ACHN (cell line): Measurements from ENCODE around the gene MSH2.

Experiments used
- DNase-seq: peaks from one replicate; pipeline ENCODE4 v3.0.0-alpha.2; 2015
- in situ Hi-C: cut with HindIII; loops from 2 replicates; pipeline ENCODE4 v1.10.0; 2017; ENCODE audit warnings: low sequenced_read_pairs, low pct_ligation_motif_present, low pct_unique_long_range_greater_than_20kb

The MSH2 gene

GRCh38 chr2:47519604-47520301 is 116.8 kb downstream of the MSH2 start:
- in situ Hi-C loops = no loop called here
- no peak for DNase-seq

GRCh38 chr2:47520302-47520630 is 117.3 kb downstream of the MSH2 start:
- in situ Hi-C loops = no loop called here
- DNase-seq = no peak

GRCh38 chr2:47520825-47521665 is 118.1 kb downstream of the MSH2 start:
- peak; percentile 51 for DNase-seq
- in situ Hi-C loops = no loop called here

GRCh38 chr2:47521666-47522285 is 118.8 kb downstream of the MSH2 start:
- in situ Hi-C loops = no loop called here
- no peak for DNase-seq

GRCh38 chr2:47525167-47525566 is 122.2 kb downstream of the MSH2 start:
- in situ Hi-C loops = no loop called here
- DNase-seq = no peak

GRCh38 chr2:47528455-47528854 is 125.5 kb downstream of the MSH2 start:
- DNase-seq = no peak
- in situ Hi-C loops = no loop called here

- in situ Hi-C loops = no loop called here
- DNase-seq = no peak
Measured at GRCh38 chr2:47528874-47529273, 125.9 kb downstream of the MSH2 start.

- in situ Hi-C loops = no loop called here
- DNase-seq = no peak
Measured at GRCh38 chr2:47530105-47530760, 127.3 kb downstream of the MSH2 start.

GRCh38 chr2:47531378-47532042 is 128.6 kb downstream of the MSH2 start:
- no peak for DNase-seq
- in situ Hi-C loops = no loop called here
